Body of pancreas (tissue), 4 donors: Measurements from ENCODE around the gene DAB2IP. TPM values are rescaled to one million over a fixed set of nuclear protein-coding genes. Genes with fewer than 3 reads are reported as not detected.
"Not testable (repeated sequence)": the region's sequence is repeated elsewhere in the genome, so short reads cannot be mapped to it uniquely, and the experiment has no call there.

Source experiments
- ATAC-seq: fragments of 150-250 bp; one replicate; pipeline ENCODE4 v1.9.1; 2016
- DNase-seq, 4 donors: peaks; one replicate each; pipeline ENCODE4 v3.0.0-alpha.2; 2019
- H3K27ac ChIP-seq, 4 donors: fragments of 200-600 bp; sonication (generic); 1 replicate in 3 of 4; 2 replicates in 1 of 4; pipeline versions ENCODE4 v1.5.1 to v1.6.1; 2016 to 2019; ENCODE audit warnings: mild to moderate bottlenecking in 1 of 4, mixed read lengths in 1 of 4, moderate library complexity in 1 of 4
- H3K27me3 ChIP-seq, 2 donors: fragments of 200-600 bp; sonication (generic); one replicate each; pipeline ENCODE4 v1.6.0; 2016; ENCODE audit warnings: mild to moderate bottlenecking in 1 of 2
- H3K36me3 ChIP-seq, 2 donors: fragments of 200-600 bp; sonication (generic); replicated peaks in 1 of 2; 2 replicates each; pipeline ENCODE4 v1.5.1; 2016; ENCODE audit warnings: low read depth in 2 of 2; ENCODE audit not compliant: insufficient read depth in 1 of 2
- H3K4me1 ChIP-seq: fragments of 200-600 bp; sonication (generic); one replicate; pipeline ENCODE4 v1.6.0; 2016
- H3K4me3 ChIP-seq, 2 donors: fragments of 200-600 bp; sonication (generic); 1 replicate in 1 of 2; 2 replicates in 1 of 2; pipeline ENCODE4 v1.5.1; 2016 to 2019
- H3K9me3 ChIP-seq, 3 donors: fragments of 200-600 bp; sonication (generic); 1 replicate in 2 of 3; 2 replicates in 1 of 3; pipeline ENCODE4 v1.5.1; 2016
- CTCF ChIP-seq, 7 experiments: fragments of 450-650 bp in 4 of 7; fragments of 200-600 bp in 3 of 7; sonication (generic) in 3 of 7; IDR thresholded peaks; one replicate each; pipeline ENCODE4 v1.5.1; 2016 to 2019; ENCODE audit warnings: antibody characterized with exemption in 7 of 7
- POLR2A ChIP-seq, 3 donors: fragments of 450-650 bp; IDR thresholded peaks; one replicate each; pipeline ENCODE4 v1.6.1; 2016; ENCODE audit warnings: antibody characterized with exemption in 3 of 3, mild to moderate bottlenecking in 2 of 3
- WGBS, 2 donors: methylation state at CpG; one replicate each; pipeline ENCODE4 v1.1.5; 2017; 5-methylcytosine and 5-hydroxymethylcytosine counted together
- intact Hi-C: fragments of 100-400 bp; cut with DNase I; formaldehyde crosslinking; loops from one replicate; pipeline ENCODE4 v1.15.1; 2023
- total RNA-seq, 2 donors: library from RNA; depleted of rRNA; stranded (reverse); fragments of >200 nt; gene quantifications; one replicate each; pipeline ENCODE4 v1.1.0, GENCODE V29; 2016

Gene DAB2IP
- total RNA-seq, 2 donors from 2014 or later = 25.2 to 34.9 TPM

GRCh38 chr9:121619545-121620324 lies 31.7 kb upstream of the DAB2IP start:
- Histone ChIP-seq H3K4me3 (no peak overlapping the region), H3K9me3 (no peaks in the 10 kb centered on the region), H3K4me1 (peaks cover 30% of the 10 kb centered on the region), H3K36me3 (no peaks in the 10 kb centered on the region), H3K27me3 (no peaks in the 10 kb centered on the region), H3K27ac (peak overlapping the region; percentile 35 to 82 (median 49))
- no peak for DNase-seq
- TF ChIP-seq POLR2A (IDR thresholded peaks at IDR 0.05) = no peak
- no peak for TF ChIP-seq CTCF (IDR thresholded peaks at IDR 0.05)
- WGBS, 2 donors = 63 to 73% methylated on average over 11 of the region's 11 CpGs
- intact Hi-C loops = no loop called here
- peak; percentile 47 for ATAC-seq

- Histone ChIP-seq H3K4me1 (peaks cover 30% of the 10 kb centered on the region), H3K36me3 (no peaks in the 10 kb centered on the region), H3K27ac (peak overlapping the region; percentile 35 to 82 (median 49)), H3K4me3 (no peak overlapping the region), H3K27me3 (no peaks in the 10 kb centered on the region), H3K9me3 (no peaks in the 10 kb centered on the region)
- ATAC-seq (no peak), DNase-seq (no peak)
- no peak for TF ChIP-seq POLR2A (IDR thresholded peaks at IDR 0.05)
- TF ChIP-seq CTCF (IDR thresholded peaks at IDR 0.05) = no peak
- intact Hi-C loops = no loop called here
- WGBS, 2 donors = 43 to 67% methylated on average over 3 of the region's 3 CpGs
Observed at GRCh38 chr9:121620325-121620673, 31.1 kb upstream of the DAB2IP start.

GRCh38 chr9:121620777-121621449 lies 30.5 kb upstream of the DAB2IP start:
- DNase-seq (no peak), ATAC-seq (no peak)
- Histone ChIP-seq H3K4me1 (peaks cover 32% of the 10 kb centered on the region), H3K27ac (peak overlapping the region in 3 of 4 donors; percentile 35 to 82 (median 59)), H3K27me3 (no peaks in the 10 kb centered on the region), H3K4me3 (no peak overlapping the region), H3K36me3 (no peaks in the 10 kb centered on the region), H3K9me3 (no peaks in the 10 kb centered on the region)
- intact Hi-C loops = no loop called here
- TF ChIP-seq CTCF (IDR thresholded peaks at IDR 0.05) = peak in 4 of 7 experiments; percentile 9 to 37 (median 24)
- no peak for TF ChIP-seq POLR2A (IDR thresholded peaks at IDR 0.05)
- 50 to 60% methylated on average over 3 of the region's 3 CpGs for WGBS, 2 donors

GRCh38 chr9:121622387-121623203 lies 28.8 kb upstream of the DAB2IP start:
- intact Hi-C loops = no loop called here
- peaks cover 37% of the 10 kb centered on the region for H3K4me1 ChIP-seq
- H3K4me3 ChIP-seq = no peak overlapping the region
- TF ChIP-seq CTCF (IDR thresholded peaks at IDR 0.05) (no peak), POLR2A (IDR thresholded peaks at IDR 0.05) (peak in 2 of 3 donors; percentile 42 to 50)
- WGBS, 2 donors = 61 to 75% methylated on average over 14 of the region's 14 CpGs
- no peaks in the 10 kb centered on the region for H3K36me3 ChIP-seq
- DNase-seq (peak; percentile 52 to 61 (median 59)), ATAC-seq (peak; percentile 79)
- peak overlapping the region; percentile 73 to 86 (median 82) for H3K27ac ChIP-seq
- no peaks in the 10 kb centered on the region for H3K9me3 ChIP-seq
- no peaks in the 10 kb centered on the region for H3K27me3 ChIP-seq

- 90 to 95% methylated on average over 2 of the region's 2 CpGs for WGBS, 2 donors
- H3K27me3 ChIP-seq, ATAC-seq, H3K9me3 ChIP-seq, H3K4me3 ChIP-seq, H3K36me3 ChIP-seq, DNase-seq, intact Hi-C loops: not testable (repeated sequence)
- Histone ChIP-seq H3K4me1 (peaks cover 37% of the 10 kb centered on the region), H3K27ac (peak overlapping the region; percentile 73 to 86 (median 82))
Observed at GRCh38 chr9:121623430-121623829, 28.0 kb upstream of the DAB2IP start.
